NB4 (cell line): Measurements from ENCODE around the gene CFAP97D1.

ENCODE experiments used
- DNase-seq: peaks from one replicate; pipeline ENCODE4 v3.0.0; 2010; ENCODE audit warnings: low read depth
- H3K4me3 ChIP-seq: one replicate; pipeline ENCODE4 v1.5.1; 2011; ENCODE audit warnings: mild to moderate bottlenecking, low read depth, low read length, moderate library complexity
- MYC ChIP-seq: IDR thresholded peaks from 2 replicates; pipeline ENCODE4 v1.6.1; 2011; ENCODE audit warnings: low read depth, low read length
- POLR2A ChIP-seq: IDR thresholded peaks from 2 replicates; pipeline ENCODE4 v1.6.1; 2011; ENCODE audit warnings: mild to moderate bottlenecking; ENCODE audit not compliant: insufficient read length; ENCODE audit errors: extremely low read depth
- TF ChIP-seq, protein P1 (sequence below): IDR thresholded peaks from one replicate; pipeline ENCODE4 v1.5.1; 2012; ENCODE audit warnings: low read depth, low read length
- TF ChIP-seq, protein P2 (sequence below): IDR thresholded peaks from 2 replicates; pipeline ENCODE4 v1.6.1; 2011; ENCODE audit warnings: low read depth, low read length

Gene CFAP97D1

DNA sequence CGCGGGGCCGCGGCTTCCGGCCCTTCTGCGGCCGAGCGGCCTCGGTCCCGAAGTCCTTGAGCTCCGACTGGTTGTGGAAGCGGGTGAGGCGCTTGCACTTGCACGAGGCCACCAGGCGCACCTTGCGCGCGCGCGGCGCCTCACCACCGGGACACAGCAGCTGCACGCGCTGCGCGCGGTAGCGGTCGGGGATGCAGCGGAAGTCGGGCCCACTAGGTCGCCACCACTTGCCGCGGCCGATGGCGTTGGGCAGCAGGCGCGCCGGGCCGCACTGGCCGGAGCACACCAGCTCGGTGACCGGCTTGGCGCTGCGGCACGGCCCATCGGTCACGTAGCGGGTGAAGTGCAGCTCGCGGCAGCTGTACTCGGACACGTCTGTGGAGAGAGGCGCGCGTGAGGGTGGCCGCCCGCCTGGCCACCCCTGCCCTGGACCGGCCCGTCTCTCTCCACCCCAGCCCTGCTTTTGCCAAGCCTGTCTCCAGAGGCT, 24.8 kb upstream of the CFAP97D1 start:
- TF ChIP-seq, protein P1, sequence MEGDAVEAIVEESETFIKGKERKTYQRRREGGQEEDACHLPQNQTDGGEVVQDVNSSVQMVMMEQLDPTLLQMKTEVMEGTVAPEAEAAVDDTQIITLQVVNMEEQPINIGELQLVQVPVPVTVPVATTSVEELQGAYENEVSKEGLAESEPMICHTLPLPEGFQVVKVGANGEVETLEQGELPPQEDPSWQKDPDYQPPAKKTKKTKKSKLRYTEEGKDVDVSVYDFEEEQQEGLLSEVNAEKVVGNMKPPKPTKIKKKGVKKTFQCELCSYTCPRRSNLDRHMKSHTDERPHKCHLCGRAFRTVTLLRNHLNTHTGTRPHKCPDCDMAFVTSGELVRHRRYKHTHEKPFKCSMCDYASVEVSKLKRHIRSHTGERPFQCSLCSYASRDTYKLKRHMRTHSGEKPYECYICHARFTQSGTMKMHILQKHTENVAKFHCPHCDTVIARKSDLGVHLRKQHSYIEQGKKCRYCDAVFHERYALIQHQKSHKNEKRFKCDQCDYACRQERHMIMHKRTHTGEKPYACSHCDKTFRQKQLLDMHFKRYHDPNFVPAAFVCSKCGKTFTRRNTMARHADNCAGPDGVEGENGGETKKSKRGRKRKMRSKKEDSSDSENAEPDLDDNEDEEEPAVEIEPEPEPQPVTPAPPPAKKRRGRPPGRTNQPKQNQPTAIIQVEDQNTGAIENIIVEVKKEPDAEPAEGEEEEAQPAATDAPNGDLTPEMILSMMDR = no peak
- TF ChIP-seq, protein P2, sequence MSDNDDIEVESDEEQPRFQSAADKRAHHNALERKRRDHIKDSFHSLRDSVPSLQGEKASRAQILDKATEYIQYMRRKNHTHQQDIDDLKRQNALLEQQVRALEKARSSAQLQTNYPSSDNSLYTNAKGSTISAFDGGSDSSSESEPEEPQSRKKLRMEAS = no peak
- TF ChIP-seq MYC (no peak), POLR2A (no peak)
- no peak overlapping the region for H3K4me3 ChIP-seq
- DNase-seq = no peak

DNA sequence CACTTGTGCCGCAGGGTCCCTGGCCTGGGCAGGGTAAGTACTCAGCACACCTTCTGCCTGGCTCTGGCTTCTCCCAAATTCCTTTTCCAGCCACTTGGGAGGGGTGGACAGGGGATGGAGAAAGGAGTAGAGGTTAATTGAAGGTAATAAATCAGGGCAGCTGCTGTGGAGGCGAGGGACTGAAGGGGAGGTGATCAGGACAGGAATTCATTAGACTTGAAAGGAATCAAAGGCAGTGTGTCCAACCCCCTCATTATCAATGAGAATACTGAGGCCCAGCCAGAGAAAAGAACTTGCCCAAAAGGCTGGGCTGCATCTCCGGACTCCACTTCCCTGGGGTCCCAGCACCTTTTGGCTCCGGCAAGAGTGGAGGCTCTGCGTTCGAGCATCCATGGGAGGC, 24.0 kb upstream of the CFAP97D1 start:
- no peak for DNase-seq
- H3K4me3 ChIP-seq = no peak overlapping the region
- TF ChIP-seq MYC (no peak), POLR2A (no peak)
- TF ChIP-seq, protein P1 = no peak
- TF ChIP-seq, protein P2 = no peak

DNA sequence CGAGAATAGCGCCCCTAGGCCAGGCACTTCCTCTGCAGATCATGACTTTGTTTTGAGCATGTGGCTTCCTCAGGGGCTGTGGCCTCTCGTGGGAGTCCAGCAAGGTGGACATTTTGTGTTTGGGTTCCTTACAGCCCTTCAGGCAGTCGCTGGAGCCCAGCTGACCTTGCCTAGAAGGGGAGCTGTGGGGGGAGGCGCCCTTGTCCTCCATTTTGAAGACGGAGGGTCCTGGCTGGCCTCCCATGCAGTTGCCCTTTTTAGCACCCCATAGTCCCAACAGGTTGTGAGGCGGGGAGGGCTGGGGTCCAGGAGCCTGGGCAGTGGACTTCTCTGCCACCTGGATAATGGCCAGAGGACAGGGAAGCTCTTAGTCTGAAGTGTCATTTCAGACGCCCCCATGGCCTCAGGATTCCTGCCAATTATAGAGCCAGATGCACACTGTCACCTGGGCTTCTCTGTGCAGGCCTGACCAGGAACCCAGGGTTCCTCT, 23.0 kb upstream of the CFAP97D1 start:
- no peak for DNase-seq
- H3K4me3 ChIP-seq = no peak overlapping the region
- TF ChIP-seq MYC (no peak), POLR2A (no peak)
- TF ChIP-seq, protein P2 = no peak
- TF ChIP-seq, protein P1 = no peak

DNA sequence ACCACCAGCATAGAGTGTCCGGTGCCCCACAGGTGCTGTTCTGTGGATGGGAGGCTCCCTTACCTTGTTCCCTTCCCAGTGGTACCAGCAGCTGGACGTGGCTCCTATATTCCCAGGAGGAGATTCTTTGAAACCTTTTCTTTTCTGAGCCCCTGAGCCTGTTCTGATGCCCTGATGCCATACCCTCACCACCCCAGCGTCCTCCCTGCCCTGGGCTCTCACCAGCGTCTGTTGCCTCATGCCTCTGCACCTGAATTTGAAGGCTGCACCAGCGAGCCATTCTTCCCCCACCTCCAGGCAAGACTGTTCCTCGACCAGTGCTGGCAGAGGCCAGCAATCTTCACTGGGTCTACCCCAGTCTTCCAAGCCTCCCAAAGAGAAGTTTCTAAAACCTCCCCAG, 22.1 kb upstream of the CFAP97D1 start:
- H3K4me3 ChIP-seq = no peak overlapping the region
- no peak for DNase-seq
- TF ChIP-seq MYC = no peak

DNA sequence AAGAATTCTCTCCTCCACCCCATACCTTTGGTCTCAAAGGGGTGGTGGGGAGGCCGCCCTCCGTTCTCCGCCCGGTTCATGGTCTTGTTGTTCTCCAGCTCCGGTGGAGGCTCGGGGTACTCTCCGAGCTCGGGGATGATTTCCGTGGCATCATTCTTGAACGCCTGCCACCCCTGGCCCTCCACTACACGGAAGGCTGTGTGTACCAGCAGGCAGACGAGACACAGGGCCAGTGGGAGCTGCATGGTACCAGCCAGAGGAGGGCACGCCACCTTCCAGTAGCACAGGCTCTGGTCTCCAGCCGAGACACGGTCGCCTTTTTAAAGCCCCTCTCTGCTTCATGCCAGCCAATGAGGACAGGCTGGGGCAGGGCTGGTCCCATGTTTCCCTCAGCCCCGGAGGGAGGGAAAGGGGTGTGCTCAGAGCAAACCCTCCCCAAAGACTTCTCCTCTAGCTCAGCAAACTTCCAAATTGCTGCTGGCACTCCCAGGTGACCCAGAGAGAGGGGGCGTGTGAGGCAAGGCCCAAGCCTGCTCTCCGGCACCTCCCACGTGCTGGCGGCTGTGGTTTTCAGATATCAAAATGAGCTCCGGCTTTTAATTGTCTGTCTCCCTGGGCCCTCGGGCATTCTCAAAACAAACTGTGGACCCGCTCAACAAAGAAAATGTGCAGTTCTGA, 21.6 kb upstream of the CFAP97D1 start, which contains the start of gene SOST:
Gene SOST, minus strand, starts transcription at position 295 of the 678 bp plus-strand sequence. Its CDS starts 50 bp downstream, at position 245.
- DNase-seq = peak; percentile 50
- TF ChIP-seq POLR2A = no peak
- TF ChIP-seq, protein P2 = peak; percentile 55; the same call in 1 of the 2 replicates
- H3K4me3 ChIP-seq = no peak within 1 kb of the TSS

DNA sequence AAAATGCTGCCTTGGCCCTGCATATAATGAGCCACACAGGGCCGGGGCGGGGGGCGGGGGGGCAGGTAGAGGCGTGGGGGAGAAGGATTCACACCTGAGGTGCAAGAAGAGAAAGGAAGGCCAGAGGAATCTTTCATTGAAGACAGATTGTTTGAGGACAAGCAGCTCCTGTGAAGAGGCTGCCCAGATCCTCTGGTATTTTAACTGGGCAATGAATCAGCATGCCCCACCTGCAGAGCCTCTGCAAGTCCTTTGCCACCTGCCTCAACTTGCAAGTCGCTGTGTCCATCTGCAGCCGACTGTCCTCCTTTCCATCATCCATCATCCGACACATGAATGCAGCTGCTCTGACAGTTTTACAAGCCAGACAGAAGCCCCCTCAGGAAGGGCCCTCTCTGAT, 20.4 kb upstream of the CFAP97D1 start:
- no peak for DNase-seq
- TF ChIP-seq, protein P2 = no peak
- TF ChIP-seq, protein P1 = no peak
- TF ChIP-seq POLR2A = no peak
- TF ChIP-seq MYC = no peak
- H3K4me3 ChIP-seq = no peak overlapping the region
